Measurements from ENCODE around the gene NFIA. TPM values are rescaled to one million over a fixed set of nuclear protein-coding genes. Genes with fewer than 3 reads are reported as not detected.

Gene NFIA
- total RNA-seq, 1 experiment from 2014 or later = 65.4 TPM

GRCh38 chr1:61447106-61447967, 365.0 kb downstream of the NFIA start:
- Histone ChIP-seq H3K27ac (ENCODE audit: low read depth, low read length, poor library complexity, severe bottlenecking) (no peak overlapping the region), H3K4me3 (ENCODE audit: low read depth, low read length, poor library complexity, severe bottlenecking) (no peak overlapping the region), H3K4me1 (ENCODE audit: insufficient read depth, low read length, poor library complexity, severe bottlenecking) (peaks cover 55% of the 10 kb centered on the region), H3K9me3 (ENCODE audit: low read depth, low read length, poor library complexity, severe bottlenecking) (no peaks in the 10 kb centered on the region), H3K36me3 (ENCODE audit: insufficient read depth, low read length, poor library complexity, severe bottlenecking) (no peaks in the 10 kb centered on the region), H3K27me3 (replicated peaks; ENCODE audit: insufficient read depth, low read depth, low read length, poor library complexity) (no peaks in the 10 kb centered on the region)
- CTCF ChIA-PET = interaction anchor here (0.6 kb wide), 1 partner anchor 399 kb away, joined by 6 read pairs; no protein-coding TSS in a partner anchor
- POLR2A ChIA-PET (ENCODE audit: low non-redundant PET) = no interaction called here
- intact Hi-C loops (cut with micrococcal nuclease; ENCODE audit: unreplicated experiment) = no loop called here
- no peak for DNase-seq (ENCODE audit: low spot score)
- BruUV-seq (replicated peaks) = no TSS peak
- TF ChIP-seq CTCF (conservative IDR thresholded peaks at IDR 0.05; ENCODE audit: low read depth, low read length) = no peak
- TF ChIP-seq EZH2 (IDR thresholded peaks at IDR 0.05; ENCODE audit: borderline replicate concordance, low read depth, low read length, poor library complexity, severe bottlenecking) = no peak

GRCh38 chr1:61447968-61448430, 365.6 kb downstream of the NFIA start:
- Histone ChIP-seq H3K36me3 (ENCODE audit: insufficient read depth, low read length, poor library complexity, severe bottlenecking) (no peaks in the 10 kb centered on the region), H3K4me1 (ENCODE audit: insufficient read depth, low read length, poor library complexity, severe bottlenecking) (peaks cover 55% of the 10 kb centered on the region), H3K9me3 (ENCODE audit: low read depth, low read length, poor library complexity, severe bottlenecking) (no peaks in the 10 kb centered on the region), H3K27me3 (replicated peaks; ENCODE audit: insufficient read depth, low read depth, low read length, poor library complexity) (no peaks in the 10 kb centered on the region), H3K27ac (ENCODE audit: low read depth, low read length, poor library complexity, severe bottlenecking) (no peak overlapping the region), H3K4me3 (ENCODE audit: low read depth, low read length, poor library complexity, severe bottlenecking) (no peak overlapping the region)
- ChIA-PET POLR2A (ENCODE audit: low non-redundant PET) (no interaction called here), CTCF (interaction anchor here (0.6 kb wide), 1 partner anchor 400 kb away, joined by 6 read pairs; no protein-coding TSS in a partner anchor)
- BruUV-seq (replicated peaks) = no TSS peak
- intact Hi-C loops (cut with micrococcal nuclease; ENCODE audit: unreplicated experiment) = no loop called here
- DNase-seq (ENCODE audit: low spot score) = no peak
- TF ChIP-seq EZH2 (IDR thresholded peaks at IDR 0.05; ENCODE audit: borderline replicate concordance, low read depth, low read length, poor library complexity, severe bottlenecking) (no peak), CTCF (conservative IDR thresholded peaks at IDR 0.05; ENCODE audit: low read depth, low read length) (no peak)

GRCh38 chr1:61448914-61449313, 366.6 kb downstream of the NFIA start:
- CTCF ChIA-PET = interaction anchor here (0.6 kb wide), 1 partner anchor 108 kb away, joined by 4 read pairs; no protein-coding TSS in a partner anchor
- BruUV-seq (replicated peaks) = no TSS peak

More at GRCh38 chr1:61448914-61449313, 366.6 kb downstream of the NFIA start:
- no peaks in the 10 kb centered on the region for H3K9me3 ChIP-seq (ENCODE audit: low read depth, low read length, poor library complexity, severe bottlenecking)
- no peak overlapping the region for H3K27ac ChIP-seq (ENCODE audit: low read depth, low read length, poor library complexity, severe bottlenecking)
- H3K27me3 ChIP-seq (replicated peaks; ENCODE audit: insufficient read depth, low read depth, low read length, poor library complexity) = no peaks in the 10 kb centered on the region
- TF ChIP-seq EZH2 (IDR thresholded peaks at IDR 0.05; ENCODE audit: borderline replicate concordance, low read depth, low read length, poor library complexity, severe bottlenecking) = no peak
- TF ChIP-seq CTCF (conservative IDR thresholded peaks at IDR 0.05; ENCODE audit: low read depth, low read length) = no peak
- DNase-seq (ENCODE audit: low spot score) = no peak
- POLR2A ChIA-PET (ENCODE audit: low non-redundant PET) = no interaction called here
- H3K4me1 ChIP-seq (ENCODE audit: insufficient read depth, low read length, poor library complexity, severe bottlenecking) = peaks cover 53% of the 10 kb centered on the region
- H3K4me3 ChIP-seq (ENCODE audit: low read depth, low read length, poor library complexity, severe bottlenecking) = no peak overlapping the region
- intact Hi-C loops (cut with micrococcal nuclease; ENCODE audit: unreplicated experiment) = no loop called here
- no peaks in the 10 kb centered on the region for H3K36me3 ChIP-seq (ENCODE audit: insufficient read depth, low read length, poor library complexity, severe bottlenecking)
